Stimulated activated CD4-positive, alpha-beta T cell treated with anti-CD3 and anti-CD28 coated beads, TNF-alpha, amount 100 ng/mL, for 48 hours (primary cell): ENCODE results near the gene SFTA2.
"Not testable (repeated sequence)": the region's sequence is repeated elsewhere in the genome, so short reads cannot be mapped to it uniquely, and the experiment has no call there.

Experiments used
- DNase-seq, 3 donors: peaks; one replicate each; pipeline ENCODE4 v3.0.0-alpha.2; 2020; ENCODE audit warnings: low read depth in 3 of 3

SFTA2 gene

DNA sequence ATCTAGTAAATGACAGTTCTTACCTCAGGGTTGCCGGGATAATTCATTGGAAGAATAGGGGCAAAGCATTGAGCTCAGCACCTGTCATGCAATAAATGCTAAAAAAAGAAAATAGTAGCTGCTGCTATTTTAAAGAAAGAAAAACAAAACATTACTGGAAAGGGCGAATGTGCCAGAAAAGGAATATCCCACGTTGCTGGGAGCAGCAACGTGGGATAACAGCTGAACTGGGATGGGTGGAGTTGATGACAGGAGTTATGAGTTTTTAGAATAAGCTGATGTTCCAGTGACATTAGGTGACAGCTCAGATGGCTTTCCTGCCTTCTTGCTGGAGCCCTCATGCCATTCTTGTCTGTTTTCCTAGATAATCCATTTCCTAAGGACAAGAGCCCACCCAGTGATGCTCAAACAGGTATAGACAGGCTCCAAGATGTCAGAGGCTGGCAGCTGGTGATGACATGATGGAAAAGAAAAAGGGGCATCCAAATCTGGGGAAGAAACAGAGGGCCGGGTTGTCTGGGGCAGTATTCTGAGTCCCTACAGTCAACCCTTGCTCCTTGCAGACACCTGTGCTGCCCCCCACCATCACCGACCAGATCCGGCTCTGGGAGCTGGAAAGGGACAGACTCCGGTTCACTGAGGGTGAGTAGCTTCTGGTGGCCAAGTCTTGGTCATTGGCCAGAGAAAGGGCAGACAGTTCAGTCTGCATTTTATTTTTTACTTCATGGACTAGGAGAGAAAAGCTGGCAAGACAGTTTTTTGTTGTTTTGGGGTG is 19.0 kb downstream of the SFTA2 start:
- no peak for DNase-seq

DNA sequence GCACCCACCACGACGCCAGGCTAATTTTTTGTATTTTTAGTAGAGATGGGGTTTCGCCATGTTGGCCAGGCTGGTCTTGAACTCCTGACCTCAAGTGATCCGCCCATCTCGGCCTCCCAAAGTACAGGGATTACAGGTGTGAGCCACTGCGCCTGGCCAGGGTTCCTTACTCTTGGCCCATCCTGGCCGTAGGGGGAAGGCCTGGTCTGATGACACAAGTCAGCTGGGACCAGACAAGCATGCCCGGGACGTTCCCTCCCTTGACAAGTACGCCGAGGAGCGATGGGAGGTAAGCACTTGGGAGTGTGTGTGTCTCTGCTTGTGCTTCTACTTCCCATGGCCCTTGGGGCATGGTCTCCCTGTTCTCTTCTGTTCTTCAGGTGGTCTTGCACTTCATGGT is 21.5 kb downstream of the SFTA2 start:
- DNase-seq: not testable (repeated sequence)

DNA sequence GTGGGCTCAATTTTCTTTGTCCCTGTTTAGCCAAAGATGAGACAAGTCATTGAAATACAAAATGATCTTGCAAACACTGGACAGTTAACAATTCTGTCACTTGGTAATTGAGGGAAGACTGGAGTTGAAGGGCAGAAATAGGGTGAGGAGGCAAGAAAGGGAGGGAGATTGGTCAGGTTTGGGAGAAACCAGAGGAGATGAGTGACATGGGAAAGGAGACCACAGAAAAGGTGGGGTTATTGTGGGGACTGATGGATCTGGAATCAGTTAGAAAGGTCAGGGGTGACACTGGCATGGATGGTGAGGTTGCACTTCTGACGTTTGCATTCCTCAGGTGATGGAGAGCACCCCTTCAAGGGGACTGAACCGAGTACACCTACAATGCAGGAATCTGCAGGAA is 23.3 kb downstream of the SFTA2 start:
- no peak for DNase-seq

DNA sequence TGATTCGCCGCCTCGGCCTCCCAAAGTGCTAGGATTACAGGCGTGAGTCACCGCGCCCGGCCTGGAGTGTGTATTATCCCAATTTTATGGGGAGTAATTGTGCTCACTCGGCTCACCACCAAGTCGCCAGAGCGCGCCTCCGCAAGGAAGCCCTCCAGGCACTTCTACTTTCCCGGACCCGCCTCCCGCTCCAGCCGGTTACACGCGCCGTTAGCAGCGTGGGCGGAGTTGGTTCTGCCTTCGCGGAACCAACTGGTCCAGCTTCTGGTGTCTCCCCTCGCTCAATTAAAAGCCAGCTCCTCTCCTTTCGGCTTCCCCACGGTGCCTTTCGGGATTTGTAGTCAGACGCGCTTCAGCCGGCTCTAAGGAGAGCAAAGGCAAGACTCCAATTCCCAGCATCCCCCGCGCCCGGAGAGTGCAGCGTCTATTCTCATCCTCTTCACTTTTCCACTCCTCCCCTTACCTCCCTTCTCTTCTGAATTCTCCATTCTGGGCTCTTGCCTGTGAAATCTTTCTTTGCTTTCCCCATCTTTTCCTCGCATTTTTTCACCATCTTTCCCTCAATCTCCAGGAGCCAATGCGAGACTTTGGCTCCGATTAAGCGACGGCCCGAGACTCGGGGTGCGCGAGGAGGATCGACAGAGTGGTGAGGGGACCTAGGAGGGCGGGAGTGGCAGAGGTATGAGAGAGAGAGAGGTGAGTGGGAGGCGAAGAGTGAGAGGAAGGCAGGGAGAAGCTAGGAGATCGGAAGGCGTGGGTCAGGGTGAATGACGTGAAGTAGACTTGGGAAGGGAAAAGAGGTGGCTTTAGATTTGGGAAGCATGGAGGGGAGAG is 24.0 kb downstream of the SFTA2 start, which contains the start of gene GTF2H4:
Gene GTF2H4 (plus strand): TSS at position 450 of the 834 bp plus-strand sequence.
- peak; percentile 94 to 95 (median 94) for DNase-seq

DNA sequence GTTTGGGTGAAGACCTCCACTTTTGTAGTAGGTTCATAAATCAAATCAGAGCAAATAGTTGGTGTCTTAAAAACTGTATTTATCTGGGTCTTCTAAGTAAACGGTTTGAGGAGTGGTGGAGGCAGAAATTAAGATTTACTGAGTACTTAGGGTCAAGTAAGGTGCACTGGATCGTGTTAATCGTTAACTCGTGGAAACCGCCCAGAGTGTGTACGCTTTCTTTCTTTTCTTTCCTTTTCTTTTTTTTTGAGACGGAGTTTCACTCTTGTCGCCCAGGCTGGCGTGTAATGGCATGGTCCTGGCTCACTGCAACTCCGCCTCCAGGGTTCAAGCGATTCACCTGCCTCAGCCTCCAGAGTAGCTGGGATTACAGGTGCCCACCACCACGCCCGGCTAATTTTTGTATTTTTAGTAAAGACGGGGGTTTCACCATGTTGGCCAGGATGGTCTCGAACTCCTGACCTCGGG is 24.6 kb downstream of the SFTA2 start:
- DNase-seq: not testable (repeated sequence)

DNA sequence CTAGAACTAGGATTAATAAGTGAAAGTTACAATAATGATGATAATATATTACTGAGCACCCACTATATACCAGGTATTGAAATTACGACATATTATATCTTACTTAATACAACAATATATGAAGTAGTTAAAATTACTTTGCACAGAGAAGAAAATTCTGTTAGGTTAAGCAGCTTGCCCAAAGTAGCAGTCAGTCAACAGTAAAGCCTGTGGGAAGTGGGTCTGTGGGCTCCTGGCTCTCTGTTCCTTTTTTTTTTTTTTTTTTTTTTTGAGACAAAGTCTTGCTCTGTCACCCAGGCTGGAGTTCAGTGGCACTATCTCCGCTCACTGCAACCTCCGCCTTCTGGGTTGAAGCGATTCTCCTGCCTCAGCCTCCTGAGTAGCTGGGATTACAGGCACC is 28.7 kb downstream of the SFTA2 start:
- no peak for DNase-seq

DNA sequence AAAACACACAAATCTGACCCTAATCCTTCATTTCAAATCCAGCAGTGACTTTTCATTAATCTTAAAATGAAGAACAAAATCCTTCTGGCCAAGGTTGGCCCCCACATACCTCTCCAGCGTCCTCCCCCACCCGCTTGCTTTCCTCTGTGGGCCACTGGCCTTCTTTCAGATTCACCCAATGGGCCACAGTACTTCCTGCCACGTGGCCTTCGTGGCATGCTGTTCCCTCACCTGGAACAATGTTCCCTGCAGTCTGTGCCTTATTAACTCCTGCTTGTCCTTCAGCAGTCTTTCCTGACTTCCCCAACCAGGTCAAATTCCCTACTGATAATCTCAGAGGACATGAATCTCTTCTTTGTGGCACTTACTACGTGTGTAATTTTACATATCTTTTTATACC is 29.3 kb downstream of the SFTA2 start:
- DNase-seq: no peak

DNA sequence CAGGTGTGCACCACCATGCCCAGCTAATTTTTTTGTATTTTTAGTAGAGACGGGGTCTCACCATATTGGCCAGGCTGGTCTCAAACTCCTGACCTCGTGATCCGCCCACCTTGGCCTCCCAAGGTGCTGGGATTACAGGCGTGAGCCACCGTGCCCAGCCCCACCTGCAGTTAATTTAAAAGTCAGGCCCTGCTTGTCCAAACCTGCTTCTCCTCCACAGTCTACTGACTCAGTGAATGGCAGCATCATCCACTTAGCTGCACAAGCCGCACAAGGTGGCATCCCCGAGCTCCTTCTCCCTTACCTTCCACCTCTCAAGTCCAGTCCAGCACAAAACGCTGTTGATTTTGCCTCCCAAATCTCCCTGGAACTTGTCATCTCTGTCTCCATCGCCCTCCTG is 29.8 kb downstream of the SFTA2 start:
- not testable (repeated sequence) for DNase-seq

DNA sequence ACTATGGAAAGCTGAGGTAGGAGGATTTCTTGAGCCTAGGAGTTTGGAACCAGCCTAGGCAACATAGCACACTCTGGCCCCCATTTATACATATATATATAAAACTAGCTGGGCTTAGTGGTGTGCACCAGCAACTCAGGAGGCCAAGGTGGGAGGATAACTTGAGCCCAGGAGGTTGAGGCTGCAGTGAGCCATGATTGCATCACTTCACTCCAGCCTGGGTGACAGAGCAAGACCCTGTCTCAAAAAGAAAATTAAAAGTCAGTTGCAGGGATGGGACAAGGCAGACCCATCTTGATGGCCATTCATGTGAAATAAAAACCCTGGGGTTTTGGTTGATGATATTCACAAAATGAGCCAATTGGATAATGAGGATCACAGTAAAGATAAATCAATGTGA is 30.5 kb downstream of the SFTA2 start:
- no peak for DNase-seq

DNA sequence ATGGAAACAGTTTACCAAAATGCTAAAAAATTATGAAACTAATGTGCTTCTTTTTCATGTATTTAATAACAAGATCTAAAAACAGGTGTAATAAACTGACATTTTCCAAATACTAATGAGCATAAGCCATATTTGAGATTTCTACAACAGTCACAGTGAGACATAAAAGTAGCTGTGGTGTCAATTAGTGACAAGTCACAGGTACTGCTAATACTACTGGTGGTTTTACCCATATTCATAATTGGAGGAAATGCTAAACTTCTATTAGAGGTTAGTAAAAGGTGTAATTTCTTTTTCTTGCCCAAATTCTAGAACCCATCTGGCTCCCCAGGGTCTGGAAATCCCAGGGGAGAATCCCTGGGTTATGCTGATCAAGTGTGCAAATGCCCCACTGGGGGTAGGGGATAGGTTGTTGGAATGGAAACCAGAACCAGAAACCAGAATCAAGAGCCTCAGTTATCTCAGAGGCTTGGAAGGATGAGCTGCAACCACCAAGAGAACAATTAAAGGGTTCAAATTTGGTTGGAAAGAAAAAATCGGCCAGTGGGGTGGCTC is 31.0 kb downstream of the SFTA2 start:
- DNase-seq: no peak

DNA sequence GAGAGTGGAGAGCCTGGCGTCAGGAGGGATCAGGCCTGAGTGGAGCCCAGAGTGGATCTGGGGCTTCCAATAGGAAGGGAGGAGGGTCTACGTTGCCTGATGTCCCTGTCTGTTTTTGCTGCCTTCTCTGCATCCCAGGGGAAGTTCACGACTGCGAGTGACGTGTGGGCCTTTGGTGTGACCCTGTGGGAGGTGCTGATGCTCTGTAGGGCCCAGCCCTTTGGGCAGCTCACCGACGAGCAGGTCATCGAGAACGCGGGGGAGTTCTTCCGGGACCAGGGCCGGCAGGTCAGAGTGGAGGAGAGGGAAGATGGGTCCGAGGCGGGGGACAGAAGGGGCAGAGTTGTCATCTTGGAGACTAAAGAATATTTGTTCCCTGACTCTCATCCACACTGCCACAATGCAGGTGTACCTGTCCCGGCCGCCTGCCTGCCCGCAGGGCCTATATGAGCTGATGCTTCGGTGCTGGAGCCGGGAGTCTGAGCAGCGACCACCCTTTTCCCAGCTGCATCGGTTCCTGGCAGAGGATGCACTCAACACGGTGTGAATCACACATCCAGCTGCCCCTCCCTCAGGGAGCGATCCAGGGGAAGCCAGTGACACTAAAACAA is 33.1 kb downstream of the SFTA2 start:
- no peak for DNase-seq

DNA sequence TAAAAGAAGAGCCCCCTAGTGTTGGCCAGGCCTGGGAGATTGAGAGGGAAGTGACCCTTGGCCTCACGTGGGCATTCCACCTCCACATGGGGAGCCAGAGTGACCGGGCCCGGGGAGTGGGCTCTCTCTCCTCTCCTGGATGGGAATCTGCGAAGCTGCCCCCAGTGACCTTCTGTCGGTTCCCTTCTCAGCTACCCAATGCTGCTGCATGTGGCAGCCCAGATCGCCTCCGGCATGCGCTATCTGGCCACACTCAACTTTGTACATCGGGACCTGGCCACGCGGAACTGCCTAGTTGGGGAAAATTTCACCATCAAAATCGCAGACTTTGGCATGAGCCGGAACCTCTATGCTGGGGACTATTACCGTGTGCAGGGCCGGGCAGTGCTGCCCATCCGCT is 34.1 kb downstream of the SFTA2 start:
- DNase-seq: no peak

DNA sequence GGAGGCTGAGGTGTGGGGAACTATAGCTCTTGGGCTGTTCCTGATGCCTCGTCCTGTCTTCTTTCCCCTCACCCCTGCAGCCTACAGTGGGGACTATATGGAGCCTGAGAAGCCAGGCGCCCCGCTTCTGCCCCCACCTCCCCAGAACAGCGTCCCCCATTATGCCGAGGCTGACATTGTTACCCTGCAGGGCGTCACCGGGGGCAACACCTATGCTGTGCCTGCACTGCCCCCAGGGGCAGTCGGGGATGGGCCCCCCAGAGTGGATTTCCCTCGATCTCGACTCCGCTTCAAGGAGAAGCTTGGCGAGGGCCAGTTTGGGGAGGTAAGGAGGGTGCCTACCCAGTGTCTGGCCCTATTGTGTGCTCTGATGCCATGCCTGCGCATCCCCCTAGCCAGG is 35.4 kb downstream of the SFTA2 start:
- DNase-seq: no peak

DNA sequence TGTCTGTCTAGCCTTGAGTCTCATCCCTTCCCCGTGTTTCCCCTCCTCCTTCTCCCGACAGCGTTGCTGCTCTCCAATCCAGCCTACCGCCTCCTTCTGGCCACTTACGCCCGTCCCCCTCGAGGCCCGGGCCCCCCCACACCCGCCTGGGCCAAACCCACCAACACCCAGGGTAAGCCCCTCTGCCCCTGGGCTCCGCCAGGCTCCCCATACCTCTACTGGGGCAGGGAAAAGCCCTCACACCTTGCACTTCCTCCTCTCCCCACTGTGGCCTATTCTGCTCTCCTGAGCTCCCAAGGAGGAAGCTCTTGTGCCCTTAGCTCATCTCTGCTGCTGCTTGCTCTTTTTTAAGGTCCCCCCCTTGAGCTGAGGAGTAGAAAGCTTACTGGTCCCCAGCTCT is 36.6 kb downstream of the SFTA2 start:
- DNase-seq: no peak

DNA sequence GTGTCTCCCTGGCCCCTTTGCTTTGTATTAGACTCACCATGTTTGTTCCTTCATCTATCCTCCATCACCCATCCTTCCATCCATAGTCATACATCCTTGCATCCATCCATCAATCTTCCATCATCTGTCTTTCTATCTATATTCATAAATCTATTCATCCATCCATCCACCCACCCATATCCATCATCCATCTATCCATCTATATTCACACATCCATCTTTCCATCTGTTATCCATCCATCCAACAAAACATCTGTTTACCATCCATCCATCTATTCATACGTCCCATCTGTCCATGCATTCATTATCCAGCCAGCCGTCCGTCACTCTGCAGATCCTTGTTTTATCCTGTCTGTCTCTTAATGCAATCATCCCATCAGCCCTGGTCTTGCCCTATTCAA is 37.0 kb downstream of the SFTA2 start:
- DNase-seq: no peak

DNA sequence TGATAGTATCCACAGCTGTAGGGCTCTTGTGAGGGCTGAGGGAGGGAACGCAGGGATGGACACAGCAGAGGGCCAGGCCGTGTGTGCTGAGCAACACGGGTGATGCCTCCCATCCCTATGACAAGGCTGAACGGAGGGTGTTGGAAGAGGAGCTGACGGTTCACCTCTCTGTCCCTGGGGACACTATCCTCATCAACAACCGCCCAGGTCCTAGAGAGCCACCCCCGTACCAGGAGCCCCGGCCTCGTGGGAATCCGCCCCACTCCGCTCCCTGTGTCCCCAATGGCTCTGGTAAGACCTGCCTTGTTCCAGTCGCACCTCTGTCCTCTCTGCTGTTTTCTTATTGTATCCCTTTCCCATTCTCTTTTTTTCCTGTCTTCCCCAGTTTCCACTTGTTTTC is 37.6 kb downstream of the SFTA2 start:
- DNase-seq: no peak

DNA sequence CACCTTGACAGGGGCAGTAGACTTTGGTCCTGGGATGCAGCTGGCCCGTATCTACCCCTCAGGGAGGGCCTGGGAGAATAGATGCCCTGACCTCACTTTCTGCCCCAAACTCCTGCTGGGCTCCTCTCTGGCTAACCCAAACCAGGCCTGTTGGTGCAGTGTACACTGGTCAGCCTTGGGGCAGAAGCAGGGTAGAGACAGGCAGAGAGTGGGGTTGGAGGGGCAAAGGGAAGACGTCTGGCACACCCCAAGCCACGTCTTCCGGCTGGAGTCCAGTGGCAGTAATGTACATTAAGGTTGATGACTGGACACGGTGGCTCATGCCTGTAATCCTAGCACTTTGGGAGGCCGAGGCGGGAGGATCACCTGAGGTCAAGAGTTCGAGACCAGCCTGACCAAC is 38.3 kb downstream of the SFTA2 start:
- no peak for DNase-seq

DNA sequence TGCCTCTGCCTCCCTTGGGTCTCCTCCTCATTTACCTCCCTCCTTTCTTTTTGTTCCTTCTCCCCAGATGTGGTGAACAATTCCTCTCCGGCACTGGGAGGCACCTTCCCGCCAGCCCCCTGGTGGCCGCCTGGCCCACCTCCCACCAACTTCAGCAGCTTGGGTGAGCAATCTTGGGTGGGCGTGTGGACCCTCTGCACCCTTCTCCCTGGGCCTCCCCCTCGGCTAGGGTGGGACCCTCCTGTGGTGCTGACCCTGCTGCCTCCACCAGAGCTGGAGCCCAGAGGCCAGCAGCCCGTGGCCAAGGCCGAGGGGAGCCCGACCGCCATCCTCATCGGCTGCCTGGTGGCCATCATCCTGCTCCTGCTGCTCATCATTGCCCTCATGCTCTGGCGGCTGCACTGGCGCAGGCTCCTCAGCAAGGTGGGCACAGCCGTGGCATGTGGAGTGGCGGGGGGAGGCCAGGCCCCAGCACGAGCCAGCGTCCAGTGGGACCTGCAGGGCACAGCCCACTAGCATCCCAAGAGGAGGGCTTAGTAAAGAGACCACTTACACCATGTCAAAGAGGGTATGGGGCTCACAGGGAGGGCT is 38.9 kb downstream of the SFTA2 start:
- DNase-seq: no peak

DNA sequence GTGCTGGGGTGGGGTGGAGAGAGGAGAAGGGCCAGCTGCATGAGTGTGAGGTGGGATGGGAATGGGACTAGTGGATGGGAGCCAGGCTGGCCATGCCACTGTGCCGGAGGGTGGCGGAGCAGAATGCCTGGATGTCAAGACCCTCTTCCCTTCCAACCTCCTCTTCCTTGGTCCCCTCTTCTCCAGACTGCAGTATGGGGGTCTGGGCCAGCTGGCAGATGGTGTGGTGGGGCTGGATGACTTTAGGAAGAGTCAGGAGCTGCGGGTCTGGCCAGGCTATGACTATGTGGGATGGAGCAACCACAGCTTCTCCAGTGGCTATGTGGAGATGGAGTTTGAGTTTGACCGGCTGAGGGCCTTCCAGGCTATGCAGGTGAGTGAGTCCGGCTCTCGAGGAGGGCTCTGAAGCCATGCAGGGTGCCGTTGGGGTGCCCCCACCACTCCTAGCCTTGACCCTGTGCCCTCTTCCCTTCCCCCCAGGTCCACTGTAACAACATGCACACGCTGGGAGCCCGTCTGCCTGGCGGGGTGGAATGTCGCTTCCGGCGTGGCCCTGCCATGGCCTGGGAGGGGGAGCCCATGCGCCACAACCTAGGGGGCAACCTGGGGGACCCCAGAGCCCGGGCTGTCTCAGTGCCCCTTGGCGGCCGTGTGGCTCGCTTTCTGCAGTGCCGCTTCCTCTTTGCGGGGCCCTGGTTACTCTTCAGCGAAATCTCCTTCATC is 40.0 kb downstream of the SFTA2 start:
- no peak for DNase-seq

DNA sequence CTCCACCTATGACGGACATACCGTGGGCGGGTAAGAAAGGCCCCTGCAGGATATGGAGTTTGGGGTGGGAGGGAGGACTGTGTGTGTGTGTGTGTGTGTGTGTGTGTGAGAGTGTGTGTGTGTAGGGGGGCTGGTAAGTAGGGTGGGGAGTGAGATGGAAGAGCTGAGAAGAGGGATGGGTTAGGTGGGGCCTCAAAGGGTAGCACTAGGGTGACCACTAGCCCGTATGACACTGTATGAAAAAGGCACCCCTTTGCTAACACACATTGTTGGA is 40.6 kb downstream of the SFTA2 start:
- DNase-seq: no peak

DNA sequence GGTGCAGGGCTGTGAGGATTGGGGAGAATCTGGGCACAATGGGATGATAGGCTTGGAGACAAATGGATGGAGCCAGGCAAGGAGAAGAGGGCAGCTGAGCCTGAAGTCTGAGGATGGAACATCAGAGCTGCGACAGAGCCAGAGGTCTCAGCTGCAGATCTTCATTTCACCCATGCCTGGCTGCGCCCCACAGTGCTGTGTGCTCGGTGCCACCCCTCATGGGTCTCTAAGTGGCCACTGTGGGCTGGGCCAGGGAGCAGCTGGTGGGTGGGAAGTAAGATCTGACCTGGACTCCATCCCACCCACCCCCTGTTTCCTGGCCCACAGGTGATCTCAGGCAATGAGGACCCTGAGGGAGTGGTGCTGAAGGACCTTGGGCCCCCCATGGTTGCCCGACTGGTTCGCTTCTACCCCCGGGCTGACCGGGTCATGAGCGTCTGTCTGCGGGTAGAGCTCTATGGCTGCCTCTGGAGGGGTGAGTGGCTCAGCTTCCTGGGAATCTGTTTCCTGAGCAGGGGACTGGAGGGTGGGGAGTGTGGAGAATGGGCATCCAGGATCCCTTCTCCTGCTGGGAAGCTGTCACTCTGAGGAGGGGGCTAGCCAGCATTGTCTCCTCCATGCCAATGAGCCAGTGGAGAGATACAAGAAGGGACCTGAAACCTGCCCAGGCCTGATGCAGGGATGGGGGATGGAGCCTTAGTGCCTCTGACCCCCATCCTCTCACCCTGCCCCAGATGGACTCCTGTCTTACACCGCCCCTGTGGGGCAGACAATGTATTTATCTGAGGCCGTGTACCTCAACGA is 41.1 kb downstream of the SFTA2 start:
- DNase-seq: no peak
